ENCODE data around the gene OBSCN.

The OBSCN gene

DNA sequence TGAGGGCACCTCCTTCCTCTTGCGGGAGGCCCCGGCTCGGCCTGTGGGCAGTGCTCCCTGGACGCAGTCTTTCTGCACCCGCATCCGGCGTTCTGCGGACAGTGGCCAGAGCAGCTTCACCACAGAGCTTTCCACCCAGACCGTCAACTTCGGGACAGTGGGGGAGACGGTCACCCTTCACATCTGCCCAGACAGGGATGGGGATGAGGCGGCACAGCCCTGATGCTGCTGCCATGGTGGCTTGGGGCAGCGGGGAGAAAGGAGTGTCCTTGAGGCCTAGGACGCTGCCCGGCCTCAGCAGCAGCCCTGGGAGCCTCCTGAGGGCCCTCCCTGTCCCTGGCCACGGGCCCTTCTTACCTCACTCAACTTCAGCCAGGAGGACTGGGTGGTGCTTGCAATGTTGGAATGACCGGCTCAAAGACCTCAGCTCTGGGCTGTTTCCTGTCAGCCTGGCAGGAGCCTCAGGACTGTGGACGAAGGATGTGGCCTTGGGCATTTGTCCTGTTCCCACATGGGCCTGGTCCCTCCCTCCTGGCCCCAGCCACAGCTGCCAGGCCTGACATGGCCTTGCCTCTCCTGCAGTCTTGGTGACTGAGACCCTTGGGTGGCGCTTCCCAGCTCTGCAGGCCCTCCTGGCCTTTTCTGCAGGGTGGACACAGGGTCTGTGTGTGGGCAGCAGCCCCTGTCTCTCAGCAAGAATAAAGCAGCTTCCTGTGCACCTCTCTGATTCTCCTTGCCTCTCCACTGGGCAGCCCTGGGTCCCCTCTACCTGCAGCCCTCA lies 152.9 kb downstream of the OBSCN start:
- DNase-seq, result no peak

DNA sequence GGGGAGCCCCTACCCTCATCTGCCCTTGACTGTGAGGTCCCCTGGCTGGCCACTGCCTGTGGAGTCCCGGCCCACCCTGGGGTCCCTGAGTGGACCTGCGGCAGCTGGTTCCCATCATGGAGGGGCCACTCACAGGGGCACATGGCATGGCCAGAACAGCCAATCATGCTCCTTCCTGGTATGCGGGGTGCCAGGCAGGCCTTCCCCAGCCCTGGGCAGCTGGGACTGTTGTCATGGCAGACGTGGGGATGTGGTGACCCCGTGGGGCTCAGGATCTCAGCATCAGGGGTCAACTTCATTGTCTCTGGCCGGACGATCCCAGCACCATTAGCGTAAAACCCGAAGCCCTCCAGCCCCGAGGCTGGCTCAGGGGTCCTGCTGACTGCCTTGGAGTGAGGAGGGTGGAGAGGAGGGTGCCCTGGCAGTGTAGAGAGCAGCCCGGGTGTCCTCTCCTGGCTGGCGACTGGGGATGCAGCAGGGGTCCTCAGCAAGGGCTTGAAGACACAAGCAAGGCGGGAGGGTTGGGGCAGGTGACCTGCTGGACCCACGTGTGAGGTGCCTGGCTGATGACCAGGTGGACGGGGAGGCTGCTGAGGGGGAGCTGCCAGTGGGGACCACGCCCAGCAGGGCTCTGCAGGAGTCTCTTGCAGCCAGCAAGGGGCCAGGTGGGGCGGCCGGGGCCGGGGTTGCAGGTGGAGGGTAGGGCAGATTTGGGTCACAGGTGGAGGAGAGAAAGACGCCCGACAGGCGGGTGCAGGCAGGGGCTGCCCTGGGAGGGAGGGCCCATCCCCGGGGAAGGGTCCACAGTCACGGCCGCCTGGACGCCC lies 153.7 kb downstream of the OBSCN start:
- DNase-seq, result no peak

DNA sequence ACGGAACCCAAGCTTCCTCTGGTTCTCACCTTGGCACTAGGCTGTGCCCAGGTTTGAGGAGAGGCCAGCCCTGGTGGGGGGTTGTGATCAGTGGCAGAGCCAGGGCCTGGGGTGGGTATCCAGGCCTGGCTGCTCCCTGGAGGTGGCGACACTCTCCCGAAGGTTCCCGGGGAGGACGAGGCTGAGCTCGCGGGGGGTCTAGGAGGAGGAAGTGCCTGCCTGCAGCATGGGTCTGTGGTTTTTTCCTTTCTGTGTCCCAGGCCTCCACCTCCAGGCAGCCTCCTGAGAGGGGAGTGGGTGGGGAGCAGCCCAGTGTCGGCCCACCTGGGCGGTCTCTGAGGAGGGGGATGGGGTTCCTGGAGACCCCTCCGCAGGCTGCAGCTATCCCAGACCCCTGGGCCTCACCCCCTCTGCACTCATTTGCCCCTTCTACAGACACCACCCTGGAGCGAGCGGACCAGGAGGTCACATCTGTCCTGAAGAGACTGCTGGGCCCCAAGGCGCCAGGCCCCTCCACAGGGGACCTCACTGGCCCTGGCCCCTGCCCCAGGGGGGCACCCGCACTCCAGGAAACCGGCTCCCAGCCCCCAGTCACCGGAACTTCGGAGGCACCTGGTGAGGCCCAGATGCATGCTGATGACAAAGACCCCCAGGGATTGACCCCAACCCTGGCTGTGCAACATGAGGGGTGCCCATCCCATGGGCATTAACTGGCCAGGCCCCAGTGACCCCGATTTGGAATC lies 154.5 kb downstream of the OBSCN start:
- DNase-seq, result no peak

DNA sequence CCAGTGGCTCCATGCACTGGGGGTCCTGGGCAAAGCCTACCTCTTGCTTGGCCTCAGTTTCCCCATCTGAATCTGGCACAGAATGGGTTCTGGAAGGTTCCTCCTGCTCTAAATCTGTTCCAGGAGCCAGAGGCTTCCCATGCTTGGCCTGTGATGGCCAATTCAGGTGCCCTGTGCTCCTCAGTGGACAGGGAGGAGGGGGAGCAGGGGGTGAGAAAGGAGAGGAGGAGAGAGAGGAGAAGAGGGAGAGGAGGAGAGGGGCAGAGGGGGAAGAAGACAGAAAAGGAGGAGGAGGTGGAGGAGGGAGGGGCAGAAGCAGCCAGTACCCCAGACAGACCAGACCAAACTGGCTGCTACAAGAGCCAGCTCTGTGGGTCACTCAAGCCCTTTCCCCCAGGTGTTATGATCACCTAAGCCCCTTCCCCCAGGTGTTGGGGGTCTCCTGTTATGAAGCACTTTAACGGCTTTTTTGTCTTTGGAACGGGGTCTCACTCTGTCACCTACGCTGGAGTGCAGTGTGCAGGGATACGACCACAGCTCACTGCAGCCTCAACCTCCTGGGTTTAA lies 155.1 kb downstream of the OBSCN start:
- DNase-seq, result no peak

DNA sequence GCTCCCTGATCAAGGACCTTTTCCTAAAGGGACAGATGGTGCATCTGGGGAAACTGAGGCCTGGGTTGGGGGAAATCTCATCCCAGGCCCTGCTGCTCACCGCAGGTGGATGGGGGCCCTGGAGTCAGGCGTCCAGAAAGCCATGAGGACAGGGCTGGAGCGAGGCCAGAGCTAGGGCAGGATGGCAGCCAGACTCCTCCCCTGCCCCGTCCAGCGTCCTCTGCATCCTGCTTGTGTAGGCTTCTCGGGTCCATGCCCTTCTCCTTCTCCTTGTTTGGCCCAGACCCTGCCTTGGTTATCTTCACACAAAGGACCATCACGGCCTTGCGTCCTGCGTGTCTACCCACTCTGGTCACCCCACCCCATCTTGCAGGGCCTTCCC lies 155.8 kb downstream of the OBSCN start:
- no peak for DNase-seq

DNA sequence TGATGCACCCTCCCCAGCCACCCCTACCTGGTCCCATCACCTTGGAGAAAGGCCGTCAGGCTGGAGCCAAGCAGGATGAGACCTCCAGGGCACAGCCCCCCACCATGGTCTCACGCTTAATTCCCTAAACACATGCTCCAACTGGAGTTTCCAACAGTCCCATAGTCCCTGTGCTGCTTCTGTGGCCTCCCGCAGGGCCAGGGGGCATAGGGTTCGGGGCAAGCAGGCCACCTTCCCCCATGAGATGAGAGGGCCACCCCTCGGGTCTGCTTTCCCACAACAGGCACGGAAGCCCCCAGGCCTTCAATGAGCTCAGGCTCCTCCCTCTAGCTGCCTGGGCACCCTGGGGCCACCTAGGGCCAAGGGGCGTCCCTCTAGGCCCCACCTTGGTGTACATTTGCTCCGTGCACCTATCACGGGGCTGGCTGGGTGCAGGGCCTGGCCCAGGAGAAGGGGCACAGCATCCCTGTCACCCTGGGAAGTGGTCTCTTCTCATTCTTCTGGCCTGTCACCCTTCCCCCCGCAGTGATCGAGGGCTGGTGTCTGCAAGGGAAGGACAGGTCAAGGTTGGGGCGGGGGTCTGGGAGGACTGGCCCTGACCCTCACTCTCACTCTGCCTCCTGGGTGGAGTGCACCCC lies 156.3 kb downstream of the OBSCN start:
- no peak for DNase-seq

DNA sequence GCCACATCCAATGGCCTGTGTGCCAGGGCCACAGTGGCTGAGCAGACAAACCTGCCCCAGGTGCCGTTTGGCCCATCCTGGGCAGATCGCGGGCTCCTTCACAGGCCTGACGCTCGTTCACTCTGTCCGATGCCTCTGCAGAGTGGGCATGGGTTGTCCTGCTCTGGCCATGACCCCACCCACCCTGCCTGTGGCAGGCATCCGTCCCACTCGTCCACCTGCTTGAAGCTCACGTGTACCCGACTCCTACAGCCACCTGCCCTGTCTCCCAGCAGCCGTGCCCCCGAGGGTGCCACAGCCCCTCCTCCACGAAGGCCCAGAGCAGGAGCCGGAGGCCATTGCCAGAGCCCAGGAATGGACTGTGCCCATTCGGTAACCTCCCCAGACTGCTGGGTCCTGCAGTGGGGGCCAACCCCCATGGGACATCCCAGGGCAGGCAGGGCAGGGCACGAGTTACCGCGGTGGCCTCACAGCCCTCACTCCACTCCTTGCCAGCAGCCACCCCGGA lies 156.9 kb downstream of the OBSCN start:
- no peak for DNase-seq

DNA sequence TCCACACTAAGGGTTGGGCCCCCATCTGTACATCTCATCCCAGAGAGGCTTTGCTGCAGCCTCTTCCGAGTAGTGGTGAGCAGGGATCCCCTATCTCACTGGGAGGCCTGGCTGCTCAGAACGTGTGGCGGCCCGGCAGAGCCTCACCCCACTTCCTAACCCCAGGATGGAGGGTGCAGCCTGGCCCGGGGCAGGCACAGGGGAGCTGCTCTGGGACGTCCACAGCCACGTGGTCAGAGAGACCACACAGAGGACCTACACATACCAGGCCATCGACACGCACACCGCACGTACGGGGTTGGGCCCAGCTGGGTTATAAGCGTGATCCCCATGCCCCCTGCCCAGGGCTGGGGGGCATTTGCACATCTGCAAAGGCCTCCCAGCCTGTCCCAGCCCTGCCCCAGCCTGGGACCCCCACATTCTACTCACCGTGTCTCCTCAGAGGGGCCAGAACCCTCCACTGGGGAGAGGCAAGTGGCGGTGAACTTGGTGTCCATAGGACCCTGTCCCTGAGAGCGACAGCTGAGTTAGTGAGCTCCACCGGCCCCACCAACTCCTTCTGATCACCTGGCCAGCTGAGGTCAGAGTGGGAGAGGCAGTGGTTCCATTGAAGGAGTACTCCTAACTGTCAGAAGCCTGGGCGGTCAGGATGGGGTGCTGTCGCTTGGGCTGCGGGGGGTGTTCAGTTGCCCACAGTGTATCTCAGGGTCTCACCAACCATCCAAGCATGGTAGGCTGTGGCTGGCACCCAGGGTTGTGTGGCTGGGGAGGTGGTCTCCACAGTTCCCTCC lies 157.6 kb downstream of the OBSCN start:
- no peak for DNase-seq

DNA sequence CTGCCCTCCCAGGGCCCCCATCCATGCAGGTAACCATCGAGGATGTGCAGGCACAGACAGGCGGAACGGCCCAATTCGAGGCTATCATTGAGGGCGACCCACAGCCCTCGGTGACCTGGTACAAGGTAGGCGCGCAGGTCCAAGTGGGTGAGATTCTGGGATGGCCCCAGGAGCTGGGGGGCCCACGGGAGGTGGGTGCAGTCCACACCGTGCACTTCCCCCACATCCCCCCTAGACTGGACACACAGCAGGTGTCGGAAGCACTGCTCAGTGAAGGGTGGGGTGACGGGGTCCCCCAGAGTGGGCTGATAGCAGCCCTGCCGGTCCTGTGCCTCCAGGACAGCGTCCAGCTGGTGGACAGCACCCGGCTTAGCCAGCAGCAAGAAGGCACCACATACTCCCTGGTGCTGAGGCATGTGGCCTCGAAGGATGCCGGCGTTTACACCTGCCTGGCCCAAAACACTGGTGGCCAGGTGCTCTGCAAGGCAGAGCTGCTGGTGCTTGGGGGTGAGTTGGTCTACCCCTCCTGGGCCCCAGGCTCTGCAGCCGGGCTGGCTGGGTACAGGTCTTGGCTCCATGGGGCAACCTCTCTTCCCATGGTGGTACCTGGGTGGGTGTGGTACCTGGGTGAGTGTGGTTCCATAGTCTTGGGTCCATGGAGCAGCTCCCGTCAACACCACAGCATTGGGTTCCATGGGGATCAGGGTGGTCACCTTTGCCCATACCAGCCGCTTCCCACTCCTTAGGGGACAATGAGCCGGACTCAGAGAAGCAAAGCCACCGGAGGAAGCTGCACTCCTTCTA lies 158.4 kb downstream of the OBSCN start:
- DNase-seq, result no peak

DNA sequence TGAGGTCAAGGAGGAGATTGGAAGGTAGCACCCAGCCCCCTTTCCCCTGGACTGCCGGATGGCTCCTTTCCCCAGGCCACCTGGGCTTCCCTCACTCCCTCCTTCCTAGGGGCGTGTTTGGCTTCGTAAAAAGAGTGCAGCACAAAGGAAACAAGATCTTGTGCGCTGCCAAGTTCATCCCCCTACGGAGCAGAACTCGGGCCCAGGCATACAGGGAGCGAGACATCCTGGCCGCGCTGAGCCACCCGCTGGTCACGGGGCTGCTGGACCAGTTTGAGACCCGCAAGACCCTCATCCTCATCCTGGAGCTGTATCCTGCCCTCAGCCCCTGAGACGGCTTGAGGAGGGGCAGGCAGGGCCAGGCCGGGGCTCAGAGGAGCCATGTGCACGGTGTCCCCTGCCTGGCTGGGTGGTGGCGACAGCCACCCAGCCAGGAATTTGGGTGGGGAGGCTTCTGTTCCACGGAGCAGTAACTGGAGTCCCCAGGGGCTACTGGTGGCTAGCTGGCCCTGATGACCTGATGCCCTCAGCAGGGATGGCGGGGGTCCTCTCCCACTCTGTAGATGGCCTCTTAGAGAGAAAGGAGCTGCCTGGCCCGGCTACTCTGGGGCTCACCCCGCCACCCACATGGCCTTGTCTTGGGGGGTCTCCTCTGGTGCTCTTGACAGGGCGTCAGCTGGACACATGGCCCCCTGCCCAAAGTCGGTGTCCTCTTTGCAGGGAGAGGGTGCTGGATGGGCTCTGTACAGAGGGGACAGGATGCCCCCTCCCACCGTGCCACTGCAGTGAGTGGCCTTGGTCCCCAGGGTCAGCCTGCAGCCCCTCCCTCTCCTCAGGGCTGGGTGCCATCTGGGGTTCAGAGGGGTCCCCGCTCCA lies 159.3 kb downstream of the OBSCN start:
- DNase-seq, result no peak

DNA sequence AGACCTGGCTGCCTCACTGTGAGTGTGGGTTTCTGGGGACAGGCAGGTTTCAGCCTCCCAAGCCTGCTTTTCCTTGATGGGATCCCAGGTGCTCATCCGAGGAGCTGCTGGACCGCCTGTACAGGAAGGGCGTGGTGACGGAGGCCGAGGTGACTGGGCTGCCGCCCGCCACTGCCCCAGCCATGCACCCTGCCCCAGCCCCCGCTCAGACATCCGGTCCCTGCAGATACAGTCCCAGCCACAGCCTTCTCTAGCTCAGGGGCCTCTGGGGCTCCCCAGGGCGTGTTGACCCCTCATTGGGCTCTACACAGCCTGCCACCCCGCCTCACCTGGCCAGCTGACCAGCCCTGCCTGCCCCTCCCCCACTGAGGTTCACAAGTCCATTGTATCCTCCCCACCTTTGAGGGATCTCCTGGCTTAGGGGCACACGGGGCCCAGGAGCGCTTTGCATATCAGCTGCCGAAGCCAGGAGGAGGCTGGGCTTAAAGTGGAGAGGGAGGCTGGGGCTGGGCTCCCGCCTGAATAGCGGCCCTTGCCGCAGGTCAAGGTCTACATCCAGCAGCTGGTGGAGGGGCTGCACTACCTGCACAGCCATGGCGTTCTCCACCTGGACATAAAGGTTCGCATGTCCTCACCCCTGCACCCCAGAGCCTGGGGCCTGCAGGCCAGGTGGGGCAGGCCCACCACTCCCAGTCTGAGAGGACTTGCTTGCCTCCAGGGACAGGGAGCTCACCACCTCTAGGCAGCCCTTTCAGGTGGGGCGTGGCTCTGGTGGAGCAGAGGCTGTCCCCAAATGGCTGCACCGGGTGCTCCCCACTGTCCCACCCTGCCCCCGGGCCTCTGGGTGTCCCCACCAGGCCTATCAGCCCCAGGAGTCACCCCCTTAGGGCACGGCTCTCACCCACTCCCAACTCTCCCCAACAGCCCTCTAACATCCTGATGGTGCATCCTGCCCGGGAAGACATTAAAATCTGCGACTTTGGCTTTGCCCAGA lies 160.3 kb downstream of the OBSCN start:
- DNase-seq, result no peak

DNA sequence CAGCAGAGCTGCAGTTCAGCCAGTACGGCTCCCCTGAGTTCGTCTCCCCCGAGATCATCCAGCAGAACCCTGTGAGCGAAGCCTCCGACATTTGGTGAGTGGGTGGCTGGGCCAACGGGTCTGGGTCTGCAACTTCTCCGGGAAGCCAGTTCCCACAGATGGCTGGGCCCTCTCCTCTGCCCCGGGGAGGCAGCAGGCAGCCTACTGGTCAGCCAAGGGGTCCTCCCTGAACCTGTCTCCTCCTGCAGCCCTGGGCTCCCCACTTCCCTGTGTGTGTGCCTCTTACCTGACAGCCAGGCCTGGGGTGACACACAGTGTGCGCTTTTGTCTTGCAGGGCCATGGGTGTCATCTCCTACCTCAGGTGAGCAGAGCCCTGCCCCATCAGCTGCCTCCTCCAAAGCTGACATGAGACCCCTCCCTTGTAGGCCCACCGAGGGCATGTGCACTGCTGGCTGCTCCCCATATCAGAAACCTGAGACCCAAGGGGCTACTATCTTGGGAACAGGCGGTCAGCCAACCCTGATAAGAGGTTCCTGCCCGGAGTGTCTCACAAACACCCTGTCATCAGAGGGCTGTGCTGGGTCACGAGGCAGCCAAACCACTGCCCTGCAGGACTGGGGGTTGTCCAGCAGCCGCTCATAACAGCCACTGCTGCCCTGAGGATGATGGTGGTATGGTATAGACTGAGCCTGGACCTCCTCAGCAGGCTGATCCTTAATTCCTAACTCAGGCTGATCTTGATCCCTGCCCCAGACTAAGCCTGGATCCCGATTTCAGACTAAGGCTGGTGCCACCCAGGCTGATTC lies 161.2 kb downstream of the OBSCN start:
- no peak for DNase-seq

DNA sequence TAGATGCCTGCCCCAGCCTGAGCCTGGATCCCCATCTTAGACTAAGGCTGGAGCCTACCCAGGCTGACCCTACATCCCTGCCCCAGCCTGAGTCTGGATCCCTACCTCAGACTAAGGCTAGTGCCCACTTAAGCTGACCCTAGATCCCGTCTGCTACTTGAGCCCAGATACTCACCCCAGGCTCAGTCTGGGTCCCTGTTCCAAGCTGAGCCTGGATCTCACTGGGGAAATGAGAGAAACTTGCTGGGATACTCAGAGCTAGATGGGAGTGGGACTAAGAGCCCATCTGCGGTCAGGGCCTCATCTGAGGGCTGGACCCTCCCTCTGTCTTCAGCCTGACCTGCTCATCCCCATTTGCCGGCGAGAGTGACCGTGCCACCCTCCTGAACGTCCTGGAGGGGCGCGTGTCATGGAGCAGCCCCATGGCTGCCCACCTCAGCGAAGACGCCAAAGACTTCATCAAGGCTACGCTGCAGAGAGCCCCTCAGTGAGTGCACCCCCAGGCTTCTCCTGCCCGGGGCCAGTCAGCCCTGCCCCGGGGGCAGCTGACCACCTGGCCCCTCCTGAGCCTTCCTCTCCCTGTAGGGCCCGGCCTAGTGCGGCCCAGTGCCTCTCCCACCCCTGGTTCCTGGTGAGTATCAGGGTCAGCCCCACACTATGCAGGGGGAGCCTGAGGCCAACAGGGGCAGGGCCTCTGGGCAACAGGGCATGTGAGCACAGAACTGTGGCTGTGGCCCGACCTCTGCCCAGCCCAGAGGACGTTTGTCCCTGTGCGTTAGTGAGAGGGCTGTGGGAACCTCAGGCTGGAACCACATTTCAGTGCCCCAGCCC lies 162.0 kb downstream of the OBSCN start:
- no peak for DNase-seq

DNA sequence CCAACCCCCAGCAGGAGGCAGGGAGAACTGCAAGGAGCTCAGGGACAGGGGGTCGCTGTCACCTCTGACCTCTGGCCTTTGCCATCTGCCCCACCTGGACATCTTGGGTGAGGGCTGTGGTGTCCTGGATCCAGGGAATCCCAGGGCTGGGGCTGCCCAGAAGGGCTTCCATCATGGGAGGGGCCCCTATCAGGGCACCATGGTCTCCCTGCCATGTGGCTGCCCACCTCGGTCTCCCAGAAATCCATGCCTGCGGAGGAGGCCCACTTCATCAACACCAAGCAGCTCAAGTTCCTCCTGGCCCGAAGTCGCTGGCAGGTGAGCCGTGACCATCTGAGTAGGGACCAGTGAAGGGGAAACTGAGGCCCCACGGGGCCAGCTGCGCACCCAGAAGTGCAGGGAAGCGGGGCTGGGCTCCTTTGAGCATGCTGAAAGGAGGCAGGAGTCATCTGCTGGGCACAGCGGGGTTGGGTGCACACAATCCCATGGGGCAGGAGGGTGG lies 162.6 kb downstream of the OBSCN start:
- no peak for DNase-seq

DNA sequence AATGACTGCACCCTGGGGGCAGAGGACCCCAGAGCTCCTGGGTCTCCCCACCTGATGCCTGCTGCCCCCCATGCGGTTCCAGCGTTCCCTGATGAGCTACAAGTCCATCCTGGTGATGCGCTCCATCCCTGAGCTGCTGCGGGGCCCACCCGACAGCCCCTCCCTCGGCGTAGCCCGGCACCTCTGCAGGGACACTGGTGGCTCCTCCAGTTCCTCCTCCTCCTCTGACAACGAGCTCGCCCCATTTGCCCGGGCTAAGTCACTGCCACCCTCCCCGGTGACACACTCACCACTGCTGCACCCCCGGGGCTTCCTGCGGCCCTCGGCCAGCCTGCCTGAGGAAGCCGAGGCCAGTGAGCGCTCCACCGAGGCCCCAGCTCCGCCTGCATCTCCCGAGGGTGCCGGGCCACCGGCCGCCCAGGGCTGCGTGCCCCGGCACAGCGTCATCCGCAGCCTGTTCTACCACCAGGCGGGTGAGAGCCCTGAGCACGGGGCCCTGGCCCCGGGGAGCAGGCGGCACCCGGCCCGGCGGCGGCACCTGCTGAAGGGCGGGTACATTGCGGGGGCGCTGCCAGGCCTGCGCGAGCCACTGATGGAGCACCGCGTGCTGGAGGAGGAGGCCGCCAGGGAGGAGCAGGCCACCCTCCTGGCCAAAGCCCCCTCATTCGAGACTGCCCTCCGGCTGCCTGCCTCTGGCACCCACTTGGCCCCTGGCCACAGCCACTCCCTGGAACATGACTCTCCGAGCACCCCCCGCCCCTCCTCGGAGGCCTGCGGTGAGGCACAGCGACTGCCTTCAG lies 163.3 kb downstream of the OBSCN start:
- DNase-seq, result no peak

Measured in activated CD4-positive, alpha-beta T cell treated with anti-CD3 and anti-CD28 coated beads for 48 hours (primary cell).